Activated CD4-positive, alpha-beta T cell treated with anti-CD3 and anti-CD28 coated beads, Interleukin-2, amount 50 U/mL, for 4 hours (primary cell): ENCODE results near the gene HELLS.
"Not testable (repeated sequence)": the region's sequence is repeated elsewhere in the genome, so short reads cannot be mapped to it uniquely, and the experiment has no call there.

Experiments
- DNase-seq, 2 experiments: peaks; one replicate each; pipeline ENCODE4 v3.0.0-alpha.2; 2020

Gene HELLS

DNA sequence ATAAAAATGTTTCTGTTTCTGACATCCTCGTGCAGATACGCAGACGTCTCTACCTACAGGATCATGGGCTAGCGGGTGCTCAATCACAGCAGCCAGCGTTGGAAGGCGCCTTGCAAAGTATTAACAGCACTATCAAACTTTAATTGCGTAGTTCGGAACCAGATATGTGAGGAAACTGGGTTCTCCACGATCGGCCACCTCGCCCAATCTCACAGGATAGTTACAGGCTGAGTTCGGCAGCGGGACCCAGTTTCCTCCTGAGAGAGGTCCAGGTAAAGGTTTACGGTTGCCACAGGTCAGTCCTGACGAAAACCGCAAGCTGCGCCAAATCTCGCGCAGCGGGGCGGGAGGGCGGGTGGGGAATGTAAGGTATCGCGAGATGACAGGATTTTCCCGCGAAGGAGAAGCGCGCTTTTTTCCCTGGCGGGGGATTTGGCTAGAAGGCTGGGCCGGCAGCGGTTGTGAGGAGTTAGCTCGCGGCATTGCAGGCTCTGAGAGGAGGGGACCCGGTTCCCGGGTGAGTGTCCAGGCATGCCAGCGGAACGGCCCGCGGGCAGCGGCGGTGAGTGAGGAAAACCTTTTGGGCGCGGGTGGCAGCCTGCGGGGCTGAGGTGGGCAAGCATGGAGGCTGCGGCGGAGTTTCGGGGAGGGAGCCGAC, at the start of gene HELLS:
HELLS (plus strand) TSS at position 398 of the 658 bp plus-strand sequence; CDS start at position 532, 134 bp downstream.
- DNase-seq: peak; percentile 49 to 54

DNA sequence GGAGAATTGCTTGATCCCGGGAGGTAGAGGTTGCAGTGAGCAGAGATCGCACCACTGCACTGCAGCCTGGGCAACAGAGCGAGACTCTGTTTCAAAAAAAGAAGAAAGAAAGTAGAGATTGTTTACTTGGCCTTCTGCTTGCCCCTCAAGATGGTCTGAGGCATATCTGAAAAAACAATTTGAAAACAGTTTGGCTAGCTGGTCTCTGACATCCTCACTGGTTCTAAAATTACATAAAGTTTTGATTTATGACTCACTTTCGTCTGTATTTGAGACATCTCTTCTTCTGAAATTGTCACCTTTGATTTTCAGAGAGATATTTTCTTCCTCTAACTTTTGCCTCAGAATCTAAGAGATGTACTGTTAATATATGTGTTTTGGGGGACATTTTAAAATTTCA, 49.6 kb upstream of the HELLS start:
- no peak for DNase-seq

DNA sequence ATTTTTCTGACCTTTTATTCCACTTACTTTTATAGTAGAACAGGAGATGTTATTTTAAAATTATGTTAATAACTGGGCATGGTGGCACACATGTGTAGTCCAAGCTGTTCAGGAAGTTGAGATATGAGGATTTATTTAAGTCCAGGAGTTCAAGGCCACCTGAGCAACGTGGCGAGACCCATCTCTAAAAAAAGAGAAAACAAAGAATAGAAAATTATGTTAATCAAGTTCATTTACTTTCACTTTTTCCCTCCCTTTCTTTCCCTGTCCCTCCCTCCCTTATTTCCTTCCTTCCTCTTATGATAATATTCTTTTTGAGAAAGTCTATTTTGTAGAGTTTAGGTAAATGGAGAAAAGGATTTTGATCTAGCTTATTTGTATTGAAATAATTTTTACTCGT, 48.9 kb upstream of the HELLS start:
- no peak for DNase-seq

DNA sequence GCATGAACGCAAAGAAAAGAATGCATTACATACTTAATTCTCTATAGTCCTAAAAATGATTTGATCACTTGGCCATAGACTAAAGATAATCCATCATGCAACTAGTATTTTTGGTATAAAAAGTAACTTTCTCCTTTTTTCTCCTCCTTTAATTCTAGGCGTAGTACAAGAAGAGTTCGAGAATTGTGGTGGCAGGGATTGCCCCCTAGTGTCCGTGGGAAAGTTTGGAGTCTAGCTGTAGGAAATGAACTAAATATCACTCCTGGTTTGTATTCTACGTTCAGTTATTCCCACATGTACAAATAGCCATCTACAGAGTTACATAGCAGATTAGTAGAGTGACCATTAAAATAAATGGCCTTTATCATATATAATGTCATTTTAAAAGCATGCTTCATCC, 45.5 kb upstream of the HELLS start:
- DNase-seq: no peak

DNA sequence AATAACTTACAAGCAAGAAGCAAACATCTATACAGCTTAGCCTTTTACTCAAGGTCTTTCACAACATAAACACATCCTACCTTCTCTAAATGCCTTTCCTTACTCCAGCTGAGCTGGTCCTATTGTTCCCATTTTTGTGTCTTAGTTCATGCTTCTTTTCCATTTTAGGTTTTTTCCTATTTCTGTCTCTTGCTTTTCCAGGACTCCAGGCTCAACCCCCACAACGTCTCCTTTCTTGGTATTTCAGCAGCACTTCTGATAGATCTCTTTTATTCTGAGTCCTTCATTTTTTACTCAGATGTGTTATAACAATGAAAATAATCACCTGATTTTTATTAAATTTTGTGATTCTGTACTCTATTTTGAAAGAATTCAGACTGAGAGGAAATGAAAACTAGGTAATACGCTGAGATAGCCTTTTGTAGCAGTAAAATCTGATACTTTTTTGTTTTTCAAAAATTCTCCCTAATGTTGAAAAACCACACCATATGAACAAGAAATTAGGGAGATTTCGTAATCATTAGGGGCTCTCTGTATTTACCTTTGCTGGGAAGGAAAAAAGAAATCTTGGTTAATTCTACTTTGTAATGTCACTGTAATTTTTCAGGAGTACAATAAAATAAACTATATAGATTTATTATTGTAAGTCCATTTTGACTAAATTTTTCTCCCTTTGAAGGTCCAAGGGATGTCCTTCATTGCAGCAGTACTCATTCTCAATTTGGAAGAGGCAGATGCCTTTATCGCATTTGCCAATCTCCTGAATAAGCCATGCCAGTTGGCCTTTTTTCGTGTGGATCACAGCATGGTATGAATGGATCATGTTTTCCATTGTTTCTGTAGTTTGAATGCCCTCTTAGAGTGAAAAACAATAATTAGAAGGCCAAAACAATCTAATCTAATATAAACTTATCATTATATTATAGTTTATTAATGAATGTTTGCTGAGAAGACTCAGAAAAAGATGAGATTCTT, 24.0 kb upstream of the HELLS start:
- DNase-seq: no peak

DNA sequence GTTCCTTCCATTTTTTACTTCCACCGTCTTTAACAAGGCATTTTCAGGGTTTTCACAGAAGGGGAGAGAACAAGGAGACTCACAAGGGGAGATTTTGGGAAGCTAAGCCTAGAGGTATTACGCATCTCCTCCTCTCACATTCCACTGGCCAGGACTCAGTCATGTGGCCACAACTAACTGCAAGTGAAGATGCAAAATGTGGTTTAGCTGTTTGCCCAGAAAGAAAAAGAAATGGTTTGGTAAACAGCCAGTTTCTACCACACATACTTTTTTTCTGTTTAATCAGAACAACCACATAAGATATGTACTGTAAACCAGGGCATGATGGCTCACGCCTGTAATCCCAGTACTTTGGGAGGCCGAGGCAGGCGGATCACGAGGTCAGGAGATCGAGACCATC, 21.4 kb upstream of the HELLS start:
- no peak for DNase-seq

DNA sequence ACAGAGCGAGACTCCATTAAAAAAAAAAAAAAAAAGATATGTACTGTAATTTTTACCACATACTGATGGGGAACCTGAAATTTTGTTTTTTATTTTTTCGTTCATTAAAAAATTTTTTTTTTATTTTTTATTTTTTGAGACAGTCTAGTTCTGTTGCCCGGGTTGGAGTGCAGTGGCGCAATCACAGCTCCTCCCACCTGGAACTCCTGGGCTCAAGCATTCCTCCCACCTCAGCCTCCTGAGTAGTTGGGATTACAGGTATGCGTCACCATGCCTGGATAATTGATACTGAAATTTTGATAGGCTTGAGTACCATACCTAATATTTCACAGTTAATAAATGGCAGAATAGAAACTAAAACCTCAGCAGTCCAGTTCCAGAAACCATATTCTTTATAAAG, 20.9 kb upstream of the HELLS start:
- no peak for DNase-seq

DNA sequence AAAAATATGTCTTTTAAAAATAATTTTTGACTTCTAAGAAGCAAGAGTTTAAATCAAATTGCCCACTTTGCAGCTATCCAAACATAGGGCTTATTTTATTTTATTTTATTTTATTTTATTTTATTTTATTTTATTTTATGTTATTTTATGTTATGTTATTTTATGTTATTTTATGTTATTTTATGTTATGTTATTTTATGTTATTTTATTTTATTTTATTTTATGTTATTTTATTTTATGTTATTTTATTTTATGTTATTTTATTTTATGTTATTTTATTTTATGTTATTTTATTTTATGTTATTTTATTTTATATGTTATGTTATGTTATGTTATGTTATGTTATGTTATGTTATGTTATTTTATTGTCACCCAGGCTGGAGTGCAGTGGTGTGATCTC, 14.0 kb upstream of the HELLS start:
- not testable (repeated sequence) for DNase-seq

DNA sequence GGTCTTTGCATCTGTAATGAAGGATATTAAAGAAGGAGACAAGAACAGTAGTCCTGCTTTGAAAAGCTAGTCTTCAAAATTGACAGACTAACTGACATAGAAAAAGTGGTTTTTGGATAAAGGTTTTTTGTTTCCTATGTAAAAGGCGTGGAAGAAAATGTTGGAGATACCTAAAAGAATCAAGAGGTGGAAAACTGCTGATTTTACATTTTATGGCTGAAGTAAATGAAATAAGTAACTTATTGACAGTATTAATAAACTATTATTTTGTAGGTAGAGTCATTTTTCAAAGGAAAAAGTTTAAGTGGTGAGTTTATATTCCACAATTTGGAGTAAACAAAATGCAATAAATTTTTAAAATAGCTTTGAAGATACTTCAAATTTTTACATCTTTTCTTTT, 12.6 kb upstream of the HELLS start:
- DNase-seq: no peak

DNA sequence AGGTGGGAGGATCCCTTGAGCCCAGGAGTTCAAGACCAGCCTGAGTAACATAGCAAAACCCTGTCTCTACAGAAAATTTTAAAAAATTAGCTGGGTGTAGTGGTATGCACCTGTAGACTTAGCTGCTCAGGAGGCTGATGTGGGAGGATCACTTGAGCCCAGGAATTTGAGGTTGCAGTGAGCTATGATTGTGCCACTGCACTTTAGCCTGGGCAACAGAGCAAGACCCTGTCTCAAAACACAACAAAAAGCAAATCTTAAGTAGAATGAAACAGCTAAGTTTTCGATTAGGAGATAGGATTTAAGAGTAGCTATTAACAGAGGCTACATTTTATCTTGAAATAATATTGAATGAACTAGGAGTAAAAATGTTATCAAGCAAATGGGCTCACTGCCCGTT, 3.3 kb upstream of the HELLS start:
- not testable (repeated sequence) for DNase-seq

DNA sequence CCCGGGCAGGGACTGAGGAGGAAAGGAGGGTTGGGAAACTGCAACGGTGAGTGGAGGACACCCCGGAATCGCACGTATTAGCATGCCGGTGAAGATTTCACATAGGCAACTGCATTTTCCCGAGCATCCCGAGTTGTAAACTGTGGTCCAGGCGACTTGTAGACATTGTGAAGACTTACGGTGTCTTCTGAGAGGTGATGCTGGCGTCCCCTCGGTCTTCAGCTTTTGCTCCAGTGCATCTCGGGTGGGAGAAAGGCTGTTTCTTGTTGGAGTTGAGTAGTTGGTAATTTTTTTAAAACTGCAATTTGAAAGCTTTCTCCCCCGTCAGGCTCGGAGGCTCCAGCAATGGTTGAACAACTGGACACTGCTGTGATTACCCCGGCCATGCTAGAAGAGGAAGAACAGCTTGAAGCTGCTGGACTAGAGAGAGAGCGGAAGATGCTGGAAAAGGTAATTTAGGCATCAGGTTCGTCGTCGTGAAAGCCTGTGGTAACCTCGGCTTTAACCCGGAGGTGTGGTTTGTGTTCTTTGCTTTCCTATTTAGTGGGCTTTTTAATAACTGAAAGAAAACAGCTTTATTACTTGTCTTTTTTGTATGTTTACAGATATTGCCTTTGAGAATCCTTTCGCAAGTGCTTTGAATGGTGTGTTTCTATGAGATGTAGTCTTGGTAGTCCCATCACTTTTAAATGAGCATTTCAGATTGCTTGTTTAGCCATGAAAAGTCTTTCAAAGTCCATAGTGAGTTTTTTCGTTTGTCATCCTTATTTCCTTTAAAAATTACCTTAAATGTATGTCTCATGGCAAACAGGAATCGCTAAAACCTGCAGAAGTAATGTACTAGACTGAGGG, 687 bp downstream of the HELLS start:
- no peak for DNase-seq

DNA sequence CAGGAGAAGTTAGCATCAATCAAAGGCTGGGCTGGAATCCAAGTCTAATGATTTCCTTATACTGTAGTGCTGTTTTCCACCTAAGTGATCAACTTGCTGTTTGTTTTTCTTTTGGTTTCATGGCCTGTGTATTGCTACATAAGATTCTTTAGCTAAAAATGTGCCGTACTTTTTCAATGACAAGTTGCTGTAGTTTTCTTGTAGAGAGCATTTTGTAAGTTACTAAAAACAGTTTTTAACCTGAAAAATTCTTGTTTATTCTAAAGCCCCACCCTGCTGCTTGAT, 1.3 kb downstream of the HELLS start:
- DNase-seq: no peak

DNA sequence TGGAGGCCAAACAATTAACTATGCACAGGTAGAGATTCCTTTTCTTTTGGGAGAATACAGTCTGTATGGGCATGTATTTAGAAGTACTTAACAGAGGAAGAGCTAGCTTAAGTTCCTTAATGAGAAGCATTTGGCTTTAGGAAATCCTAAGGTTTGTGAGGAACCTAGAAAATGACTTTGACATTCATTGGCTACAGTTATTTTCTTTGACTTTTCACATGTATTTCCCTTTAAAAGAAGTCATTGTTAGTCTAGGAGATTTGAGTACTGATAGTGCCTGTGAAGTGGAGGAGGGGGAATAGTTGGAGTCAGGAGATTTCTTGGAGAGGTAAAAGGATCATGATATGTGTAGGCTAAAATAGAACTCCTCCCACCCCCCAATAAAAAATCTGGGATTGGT, 3.6 kb downstream of the HELLS start:
- DNase-seq: no peak

DNA sequence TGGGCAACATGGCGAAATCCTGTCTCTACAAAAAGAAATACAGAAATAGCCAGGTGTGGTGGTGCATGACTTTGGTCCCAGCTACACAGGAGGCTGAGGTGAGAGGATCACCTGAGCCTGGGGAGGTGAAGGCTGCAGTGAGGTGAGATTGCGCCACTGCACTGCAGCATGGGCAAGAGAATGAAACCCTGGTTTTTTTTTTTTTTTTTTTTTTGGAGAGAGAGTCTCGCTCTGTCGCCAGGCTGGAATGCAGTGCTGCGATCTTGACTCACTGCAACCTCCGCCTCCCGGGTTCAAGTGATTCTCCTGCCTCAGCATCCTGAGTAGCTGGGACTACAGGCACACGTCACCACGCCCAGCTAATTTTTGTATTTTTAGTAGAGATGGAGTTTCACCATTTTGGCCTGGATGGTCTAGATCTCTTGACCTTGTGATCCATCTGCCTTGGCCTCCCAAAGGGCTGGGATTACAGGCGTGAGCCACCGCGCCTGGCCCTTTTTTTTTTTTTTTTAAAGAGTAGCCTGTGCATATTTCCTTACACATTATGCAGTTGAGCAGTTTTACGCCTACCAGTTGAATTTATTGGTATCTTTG, 22.2 kb downstream of the HELLS start:
- DNase-seq: not testable (repeated sequence)

DNA sequence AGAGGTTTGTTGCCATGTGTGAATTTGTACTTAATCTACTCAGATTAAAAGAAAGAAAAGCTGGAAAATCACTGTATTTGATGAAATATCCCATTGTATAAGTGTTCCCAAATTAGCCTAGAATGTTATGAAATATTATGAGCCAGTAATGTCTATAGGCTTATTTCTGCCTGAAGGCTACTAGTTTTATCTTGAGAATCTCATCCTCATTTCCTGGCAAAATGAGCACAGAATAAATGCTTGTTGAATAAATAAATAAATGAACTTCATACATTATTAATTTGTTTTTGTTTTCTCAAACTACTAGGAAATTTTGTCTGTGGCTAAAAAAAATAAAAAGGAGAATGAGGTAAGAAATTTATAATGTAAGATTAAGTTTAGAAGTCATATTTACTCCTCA, 25.5 kb downstream of the HELLS start:
- no peak for DNase-seq

DNA sequence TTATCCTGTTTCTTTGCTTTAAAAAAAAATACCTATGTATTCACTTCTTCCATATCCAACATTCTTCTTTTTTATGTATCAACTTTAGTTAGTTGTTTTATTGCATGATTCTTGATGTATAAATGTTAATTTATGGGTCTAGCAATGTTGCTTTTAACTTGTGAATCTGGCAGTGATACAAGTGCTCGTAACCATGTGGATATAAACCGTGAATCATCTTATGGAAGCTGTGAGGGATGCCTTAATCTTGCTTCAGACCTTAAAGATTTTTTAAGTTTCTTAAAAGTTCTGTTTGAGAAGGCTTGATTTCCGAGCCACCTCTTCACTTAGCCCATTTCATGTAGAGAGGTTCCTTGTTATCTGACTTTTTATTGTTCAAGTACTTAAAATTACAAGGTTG, 25.9 kb downstream of the HELLS start:
- DNase-seq: no peak

DNA sequence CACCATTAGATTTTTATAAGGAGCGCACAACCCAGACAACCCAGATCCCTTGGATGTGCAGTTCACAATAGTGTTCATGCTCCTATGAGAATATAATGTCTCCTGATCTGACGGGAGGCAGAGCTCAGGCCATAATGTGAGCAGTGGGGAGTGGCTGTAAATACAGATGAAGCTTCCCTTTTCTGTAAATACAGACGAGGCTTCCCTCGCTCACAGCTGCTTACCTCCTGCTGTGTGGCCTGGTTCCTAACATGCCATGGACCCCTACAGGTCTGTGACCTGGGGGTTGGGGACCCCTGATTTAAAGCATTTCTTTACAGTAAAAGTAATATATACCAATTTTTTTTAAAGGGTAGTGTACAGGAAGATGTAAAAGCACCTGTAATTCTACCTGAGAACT, 33.2 kb downstream of the HELLS start:
- no peak for DNase-seq

DNA sequence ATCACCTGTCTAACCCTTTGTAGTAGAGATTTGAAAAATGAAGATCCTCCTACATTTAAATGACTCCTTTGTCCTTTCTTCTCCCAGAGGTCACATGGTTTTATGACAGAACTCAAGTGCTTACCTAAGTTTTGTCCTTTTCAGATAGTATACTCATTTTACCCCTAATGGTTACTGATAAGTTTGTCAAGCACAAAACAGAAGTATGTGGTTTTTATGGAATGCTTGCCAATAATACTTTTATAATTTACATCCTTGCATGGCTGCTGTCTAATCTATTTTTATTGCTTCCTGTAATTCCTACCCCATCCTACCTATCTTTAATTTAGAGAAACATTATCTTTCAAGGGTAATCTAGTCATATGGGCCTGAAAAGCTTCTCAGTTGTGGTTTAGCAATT, 37.5 kb downstream of the HELLS start:
- no peak for DNase-seq

DNA sequence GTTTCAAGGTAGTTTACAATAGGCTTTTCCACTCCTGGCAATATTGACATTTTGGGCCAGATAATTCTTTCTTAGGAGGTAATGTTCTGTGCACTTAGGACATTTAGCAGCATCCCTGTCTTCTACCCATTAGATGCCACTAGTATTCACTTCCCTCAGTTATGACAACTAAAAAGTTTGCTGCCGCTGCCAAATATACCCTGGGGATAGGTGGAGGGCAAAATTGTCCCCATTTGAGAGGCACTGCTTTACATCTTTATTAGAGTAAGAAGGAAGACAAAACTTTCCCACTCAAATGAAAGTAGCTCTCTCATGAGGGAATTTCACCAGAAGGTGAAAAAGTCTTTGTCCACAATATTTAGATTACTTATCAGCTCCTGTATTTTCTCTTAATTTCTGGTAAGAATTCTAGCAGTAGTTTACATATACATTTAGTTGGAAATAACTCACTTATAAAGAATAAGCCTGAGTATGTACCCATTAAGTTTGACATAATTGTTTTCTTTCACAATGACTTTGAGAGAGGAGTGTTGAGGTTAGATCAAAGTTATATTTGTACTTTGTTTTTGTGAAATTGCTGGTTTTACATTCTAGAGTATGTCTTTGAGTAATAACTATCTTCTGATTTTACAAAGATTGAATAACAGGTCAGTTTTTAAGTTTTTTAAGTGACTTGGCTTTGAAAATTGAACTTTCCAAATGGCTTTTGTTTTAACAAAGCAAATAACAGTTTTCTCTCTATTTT, 46.0 kb downstream of the HELLS start:
- DNase-seq: no peak

DNA sequence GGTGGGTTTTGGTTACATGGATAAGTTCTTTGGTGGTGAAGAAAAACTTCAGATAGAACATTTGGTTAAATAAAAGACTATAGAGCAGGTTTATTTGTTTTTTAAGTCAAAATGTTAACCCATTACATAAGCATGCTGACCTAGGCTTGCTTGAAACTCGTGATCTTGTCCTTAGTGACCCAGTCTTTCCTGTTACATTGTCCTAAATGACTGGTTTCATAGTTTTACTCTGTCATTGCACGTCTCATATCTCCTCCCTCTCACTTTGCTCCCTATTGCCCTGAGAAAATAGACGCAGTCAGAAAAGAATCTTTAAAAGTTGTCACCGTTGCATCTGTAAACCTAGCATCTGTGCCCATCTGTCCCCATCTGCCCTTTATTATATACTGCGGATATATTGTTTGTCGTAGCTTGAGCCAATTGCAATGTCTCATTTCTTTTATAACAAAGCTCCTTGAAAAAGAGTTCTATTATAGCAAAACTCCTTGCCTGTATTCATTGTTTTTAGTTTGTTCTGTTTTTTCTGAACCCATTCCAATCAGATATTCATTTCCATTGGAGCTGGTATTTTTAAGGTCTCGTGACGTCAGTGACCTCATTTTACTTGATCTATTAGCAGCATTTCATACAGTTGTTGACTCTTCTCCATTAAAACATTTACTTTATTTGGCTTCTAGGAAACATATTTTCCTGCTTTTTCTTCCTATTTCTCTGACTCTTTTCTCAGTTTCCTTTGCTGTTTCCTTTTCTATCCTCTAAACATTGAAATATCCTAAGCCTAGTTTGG, 57.3 kb downstream of the HELLS start:
- no peak for DNase-seq

DNA sequence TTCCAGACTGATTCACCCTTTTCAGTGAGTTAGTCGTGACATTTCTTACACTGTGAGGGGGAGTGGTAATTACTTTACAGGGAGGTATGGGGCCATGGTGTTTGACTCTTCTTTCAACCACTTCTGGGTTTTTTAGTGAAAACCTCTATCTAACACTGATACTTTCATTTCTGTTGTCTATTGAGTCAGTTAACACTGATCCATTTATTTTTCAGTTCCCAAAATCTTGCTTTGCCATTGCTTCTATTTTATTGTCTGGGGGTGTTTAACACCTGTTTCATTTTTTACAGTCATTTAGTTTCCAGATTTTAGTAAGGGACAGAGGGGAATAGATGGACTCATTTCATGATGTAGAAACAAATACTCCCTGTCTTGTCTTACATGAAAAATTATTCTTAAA, 61.5 kb downstream of the HELLS start:
- no peak for DNase-seq

DNA sequence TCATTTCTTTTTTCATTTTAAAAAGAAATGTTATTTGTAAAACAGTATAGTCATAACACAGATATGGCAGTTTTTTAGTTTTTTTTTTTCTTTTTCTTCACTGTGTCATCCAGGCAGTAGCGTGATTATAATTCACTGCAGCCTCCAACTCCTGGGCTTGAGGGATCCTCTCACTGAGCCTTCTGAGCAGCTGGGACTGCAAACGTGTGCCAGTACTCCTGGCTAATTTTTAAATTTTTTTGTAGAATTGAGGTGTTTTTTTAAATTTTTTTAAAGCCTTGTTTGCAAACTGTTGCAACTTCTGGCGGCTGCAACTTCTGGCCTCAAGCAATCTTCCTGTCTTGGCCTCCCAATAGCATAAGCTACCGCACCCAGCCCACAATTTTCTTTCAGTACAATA, 63.0 kb downstream of the HELLS start:
- no peak for DNase-seq
